ENCODE data around the gene MYL5.

The MYL5 gene

GRCh38 chr4:707929-708630, 33.7 kb downstream of the MYL5 start:
- no peaks in the 10 kb centered on the region for H3K9me3 ChIP-seq (ENCODE audit: low read length)
- TF ChIP-seq CTCF (IDR thresholded peaks at IDR 0.05; ENCODE audit: low read length): no peak
- TF ChIP-seq EZH2 (IDR thresholded peaks at IDR 0.05; ENCODE audit: borderline replicate concordance, low read length): no peak
- no peaks in the 10 kb centered on the region for H3K27me3 ChIP-seq (ENCODE audit: insufficient read depth, low read length)
- no peak overlapping the region for H3K27ac ChIP-seq (ENCODE audit: low read depth, low read length, poor library complexity, severe bottlenecking)
- peaks cover 12% of the 10 kb centered on the region; the same call in 1 of the 2 replicates for H3K79me2 ChIP-seq (ENCODE audit: insufficient read depth, low read length)
- H3K36me3 ChIP-seq (ENCODE audit: insufficient read depth, low read length): peaks cover 5% of the 10 kb centered on the region; the same call in 1 of the 2 replicates
- no peaks in the 10 kb centered on the region for H4K20me1 ChIP-seq (ENCODE audit: insufficient read depth, low read length)
- H2AFZ ChIP-seq (ENCODE audit: low read length): no peak overlapping the region
- H3K4me1 ChIP-seq (ENCODE audit: insufficient read depth, low read length, severe bottlenecking): peaks cover 9% of the 10 kb centered on the region
- no peak overlapping the region for H3K9ac ChIP-seq (ENCODE audit: low read length)
- H3K4me2 ChIP-seq (ENCODE audit: low read length): 0 out of 2 replicates have a peak overlapping the region, but pooled peaks have one; percentile 11
- no peaks in the 10 kb centered on the region for H3F3A ChIP-seq (ENCODE audit: insufficient read depth, low read length)
- H3K4me3 ChIP-seq (ENCODE audit: low read depth, low read length, poor library complexity, severe bottlenecking): no peak overlapping the region
- H3K9me2 ChIP-seq (ENCODE audit: low read depth, low read length): no peaks in the 10 kb centered on the region

- no peak overlapping the region for H3K4me3 ChIP-seq (ENCODE audit: low read depth, low read length, poor library complexity, severe bottlenecking)
Observed at GRCh38 chr4:708631-708933, 34.2 kb downstream of the MYL5 start.

DNA sequence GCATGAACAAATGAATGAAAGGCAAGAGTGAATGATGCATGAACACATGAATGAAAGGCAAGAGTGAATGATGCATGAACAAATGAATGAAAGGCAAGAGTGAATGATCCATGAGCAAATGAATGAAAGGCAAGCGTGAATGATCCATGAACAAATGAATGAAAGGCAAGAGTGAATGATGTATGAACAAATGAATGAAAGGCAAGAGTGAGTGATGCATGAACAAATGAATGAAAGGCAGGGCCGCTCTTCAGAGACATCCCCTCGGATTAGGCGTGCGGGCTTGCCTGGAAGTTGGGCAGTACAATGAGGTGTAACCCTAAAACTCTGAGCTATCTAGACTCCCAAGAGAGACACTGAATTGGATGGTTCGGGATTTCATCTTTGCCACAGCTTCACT, 35.0 kb downstream of the MYL5 start:
- no peaks in the 10 kb centered on the region for H3F3A ChIP-seq (ENCODE audit: insufficient read depth, low read length)
- no peak overlapping the region for H3K4me3 ChIP-seq (ENCODE audit: low read depth, low read length, poor library complexity, severe bottlenecking)
- H3K9ac ChIP-seq (ENCODE audit: low read length): no peak overlapping the region
- H3K27ac ChIP-seq (ENCODE audit: low read depth, low read length, poor library complexity, severe bottlenecking): no peak overlapping the region
- no peaks in the 10 kb centered on the region for H3K9me3 ChIP-seq (ENCODE audit: low read length)
- H2AFZ ChIP-seq (ENCODE audit: low read length): no peak overlapping the region
- peaks cover 5% of the 10 kb centered on the region; the same call in 1 of the 2 replicates for H3K36me3 ChIP-seq (ENCODE audit: insufficient read depth, low read length)
- no peaks in the 10 kb centered on the region for H3K9me2 ChIP-seq (ENCODE audit: low read depth, low read length)
- peaks cover 9% of the 10 kb centered on the region for H3K4me1 ChIP-seq (ENCODE audit: insufficient read depth, low read length, severe bottlenecking)
- no peaks in the 10 kb centered on the region for H3K27me3 ChIP-seq (ENCODE audit: insufficient read depth, low read length)
- H3K4me2 ChIP-seq (ENCODE audit: low read length): no peak overlapping the region
- no peaks in the 10 kb centered on the region for H4K20me1 ChIP-seq (ENCODE audit: insufficient read depth, low read length)
- TF ChIP-seq CTCF (IDR thresholded peaks at IDR 0.05; ENCODE audit: low read length): no peak
- no peak for TF ChIP-seq EZH2 (IDR thresholded peaks at IDR 0.05; ENCODE audit: borderline replicate concordance, low read length)
- peaks cover 12% of the 10 kb centered on the region; the same call in 1 of the 2 replicates for H3K79me2 ChIP-seq (ENCODE audit: insufficient read depth, low read length)

More at GRCh38 chr4:708631-708933, 34.2 kb downstream of the MYL5 start:
- Histone ChIP-seq H3K9ac (ENCODE audit: low read length) (no peak overlapping the region), H3K9me2 (ENCODE audit: low read depth, low read length) (no peaks in the 10 kb centered on the region), H3K36me3 (ENCODE audit: insufficient read depth, low read length) (peaks cover 5% of the 10 kb centered on the region; the same call in 1 of the 2 replicates), H3F3A (ENCODE audit: insufficient read depth, low read length) (no peaks in the 10 kb centered on the region), H4K20me1 (ENCODE audit: insufficient read depth, low read length) (no peaks in the 10 kb centered on the region), H3K9me3 (ENCODE audit: low read length) (no peaks in the 10 kb centered on the region), H3K4me2 (ENCODE audit: low read length) (no peak overlapping the region), H2AFZ (ENCODE audit: low read length) (no peak overlapping the region), H3K79me2 (ENCODE audit: insufficient read depth, low read length) (peaks cover 12% of the 10 kb centered on the region; the same call in 1 of the 2 replicates), H3K27ac (ENCODE audit: low read depth, low read length, poor library complexity, severe bottlenecking) (no peak overlapping the region), H3K4me1 (ENCODE audit: insufficient read depth, low read length, severe bottlenecking) (peaks cover 9% of the 10 kb centered on the region), H3K27me3 (ENCODE audit: insufficient read depth, low read length) (no peaks in the 10 kb centered on the region)
- TF ChIP-seq CTCF (IDR thresholded peaks at IDR 0.05; ENCODE audit: low read length) (no peak), EZH2 (IDR thresholded peaks at IDR 0.05; ENCODE audit: borderline replicate concordance, low read length) (no peak)
